GM12878 (cell line): ENCODE results near the gene PRPF6. TPM values are rescaled to one million over a fixed set of nuclear protein-coding genes. Genes with fewer than 3 reads are reported as not detected.
"Not testable (repeated sequence)": the region's sequence is repeated elsewhere in the genome, so short reads cannot be mapped to it uniquely, and the experiment has no call there.

Experiments
- ATAC-seq: fragments of 200-7000 bp; cut with Tn5 transposase; 3 replicates; pipeline ENCODE4 v1.9.1; 2020; ENCODE audit warnings: mild to moderate bottlenecking, moderate library complexity
- BruUV-seq: library from RNA; stranded (reverse); fragments of 400-500 nt; replicated peaks from 2 replicates; lab custom pipeline; 2021; lab: Mats Ljungman, UMichigan
- CTCF ChIA-PET: fragments of 300-600 bp; sonication (Branson Sonifier 250); formaldehyde crosslinking; extraction: SDS; loops from one replicate; lab custom pipeline; 2021; ENCODE audit warnings: inconsistent platforms; lab: Yijun Ruan, JAX
- POLR2A ChIA-PET: fragments of 350-600 bp; formaldehyde crosslinking; extraction: SDS; loops from one replicate; lab custom pipeline; 2021; ENCODE audit warnings: inconsistent platforms; lab: Charles Lee
- RAD21 ChIA-PET: fragments of 300-600 bp; sonication (Branson Sonifier 250); formaldehyde crosslinking; loops from one replicate; lab custom pipeline; 2023; ENCODE audit warnings: antibody characterized with exemption; ENCODE audit not compliant: unreplicated experiment; lab: Charles Lee
- SMC1A ChIA-PET: fragments of 300-600 bp; sonication (Branson Sonifier 250); formaldehyde crosslinking; loops from one replicate; lab custom pipeline; 2023; ENCODE audit not compliant: unreplicated experiment, uncharacterized antibody; lab: Charles Lee
- DNase-seq: peaks from one replicate; pipeline ENCODE4 v3.0.0-alpha.2; 2011; ENCODE audit warnings: low read depth, low spot score
- FAIRE-seq: peaks from 3 replicates; lab custom pipeline; 2011; peaks lifted over from hg19 to GRCh38; lab: Jason Lieb, UNC
- H2AFZ ChIP-seq: 2 replicates; pipeline ENCODE4 v1.6.0; 2011; ENCODE audit warnings: low read depth, low read length, control low read depth; ENCODE audit not compliant: control insufficient read depth
- H3K27ac ChIP-seq: 2 replicates; pipeline ENCODE4 v1.5.1; 2011; ENCODE audit warnings: control low read depth; ENCODE audit not compliant: control insufficient read depth, insufficient read depth
- H3K27me3 ChIP-seq, 2 experiments: replicated peaks in 1 of 2; 2 replicates each; pipeline versions ENCODE4 v1.6.0 to v1.6.1; 2011; ENCODE audit warnings: low read length in 1 of 2; ENCODE audit not compliant: control insufficient read depth in 2 of 2, insufficient read depth in 2 of 2
- H3K36me3 ChIP-seq, 2 experiments: 2 replicates each; pipeline ENCODE4 v1.5.1; 2011; ENCODE audit warnings: low read length in 1 of 2; ENCODE audit not compliant: control insufficient read depth in 2 of 2, insufficient read depth in 2 of 2
- H3K4me1 ChIP-seq: 2 replicates; pipeline ENCODE4 v1.6.1; 2011; ENCODE audit warnings: mild to moderate bottlenecking, low read length, moderate library complexity, mixed read lengths; ENCODE audit not compliant: control insufficient read depth, insufficient read depth
- H3K4me2 ChIP-seq: 2 replicates; pipeline ENCODE4 v1.6.0; 2011; ENCODE audit warnings: control low read depth; ENCODE audit not compliant: control insufficient read depth, insufficient read depth
- H3K4me3 ChIP-seq: fragments of 200-600 bp; sonication (generic); 2 replicates; pipeline ENCODE4 v1.5.1; 2016
- H3K79me2 ChIP-seq: 2 replicates; pipeline ENCODE4 v1.6.0; 2011; ENCODE audit warnings: low read length; ENCODE audit not compliant: control insufficient read depth, insufficient read depth
- H3K9ac ChIP-seq: 2 replicates; pipeline ENCODE4 v1.8.0; 2011; ENCODE audit warnings: low read length, control low read depth, mixed read lengths; ENCODE audit not compliant: control insufficient read depth, insufficient read depth
- H3K9me3 ChIP-seq: replicated peaks from 3 replicates; pipeline ENCODE4 v1.5.1; 2011; ENCODE audit warnings: mild to moderate bottlenecking, low read length; ENCODE audit not compliant: control insufficient read depth, insufficient read depth
- H4K20me1 ChIP-seq: 2 replicates; pipeline ENCODE4 v1.6.0; 2011; ENCODE audit not compliant: control insufficient read depth, insufficient read depth
- ATF7 ChIP-seq: fragments of 450-650 bp; IDR thresholded peaks from 2 replicates; pipeline ENCODE4 v1.6.1; 2016; ENCODE audit warnings: low read depth, mild to moderate bottlenecking
- FOS ChIP-seq: IDR thresholded peaks from 3 replicates; pipeline ENCODE4 v1.6.1; 2011; ENCODE audit warnings: borderline replicate concordance; ENCODE audit not compliant: insufficient read length; ENCODE audit errors: extremely low read depth
- WGBS: methylation state at CpG from one replicate; pipeline ENCODE4 v1.1.6; 2016; ENCODE audit warnings: low lambda C conversion rate; ENCODE audit not compliant: insufficient replicate concordance, insufficient coverage; ENCODE audit errors: missing lambda C conversion rate; 5-methylcytosine and 5-hydroxymethylcytosine counted together
- in situ Hi-C: fragments of 300-500 bp; cut with MboI; formaldehyde crosslinking; loops from 9 replicates; pipeline ENCODE4 v1.14.3; 2018; ENCODE audit warnings: mixed read lengths
- intact Hi-C: fragments of 100-400 bp; cut with micrococcal nuclease; formaldehyde crosslinking; loops from one replicate; pipeline ENCODE4 v1.14.2; 2022; ENCODE audit not compliant: unreplicated experiment
- polyA plus RNA-seq, 11 experiments: library from polyadenylated mRNA; depleted of rRNA in 4 of 11; unstranded in 6 of 11; stranded (reverse) in 5 of 11; fragments of >200 nt; fragmentation: Nextera tagmentation in 4 of 11; fragmentation: Illumina TruSeq in 1 of 11; extraction: Ambion mirVana in 4 of 11; extraction: Trizol in 1 of 11; gene quantifications; 1 replicate in 1 of 11; 2 replicates in 10 of 11; pipeline versions ENCODE4 v1.2.1 to v1.2.3, GENCODE V29; 2011 to 2016; ENCODE audit warnings: inconsistent platforms in 2 of 11, missing spikeins in 2 of 11, low read depth in 1 of 11
- total RNA-seq, 4 experiments: library from RNA; depleted of rRNA in 3 of 4; stranded (reverse); fragments of >200 nt in 3 of 4; fragmentation: Illumina TruSeq in 1 of 4; extraction: Trizol in 1 of 4; gene quantifications; 2 replicates each; pipeline versions ENCODE4 v1.2.1 to v1.2.3, GENCODE V29; 2013 to 2021

Gene PRPF6
- total and polyA plus RNA-seq, 10 of the 15 experiments (the other 5 are each of a cell fraction or from before 2014, with no cell fraction given), result 5.0 to 102 (median 71.3) TPM

- no peaks in the 10 kb centered on the region for H3K9me3 ChIP-seq
- ChIA-PET RAD21 (no interaction called here), CTCF (no interaction called here), SMC1A (no interaction called here), POLR2A (interaction anchor here (0.6 kb wide), 2 partner anchors 71 to 916 kb away, joined by 4 to 5 read pairs; no protein-coding TSS in a partner anchor)
- no peak overlapping the region for H3K9ac ChIP-seq
- peaks cover 11% of the 10 kb centered on the region for H3K4me1 ChIP-seq
- H3K79me2 ChIP-seq, result peaks cover 15% of the 10 kb centered on the region
- no peaks in the 10 kb centered on the region for H3K27me3 ChIP-seq
- no peak overlapping the region for H3K4me3 ChIP-seq
- ATAC-seq, result no peak
- DNase-seq, result no peak
- H2AFZ ChIP-seq, result no peak overlapping the region
- no peaks in the 10 kb centered on the region for H4K20me1 ChIP-seq
- no peak overlapping the region for H3K27ac ChIP-seq
- no TSS peak for BruUV-seq
- peaks cover 10 to 21% of the 10 kb centered on the region in 2 experiments; a peak in 3 of 4 replicates for H3K36me3 ChIP-seq
- no peak overlapping the region for H3K4me2 ChIP-seq
- in situ Hi-C loops, result no loop called here
- 73% methylated on average over 4 of the region's 5 CpGs for WGBS
- intact Hi-C loops, result loop anchor here (5.0 kb wide), 1 partner anchor 434 kb away; the partner anchor contains the start of gene PTK6
- TF ChIP-seq ATF7 (0 out of 2 replicates have a peak, but pooled peaks have one; percentile 24), FOS (no peak)
- FAIRE-seq, result no peak
These were observed 10.1 kb upstream of the PRPF6 start for GRCh38 chr20:63970714-63971431.

- H4K20me1 ChIP-seq, ATAC-seq, H3K9ac ChIP-seq, H2AFZ ChIP-seq, FAIRE-seq, BruUV-seq, H3K27me3 ChIP-seq, in situ Hi-C loops, DNase-seq, RAD21 ChIA-PET, SMC1A ChIA-PET, H3K4me3 ChIP-seq, H3K27ac ChIP-seq, H3K9me3 ChIP-seq, H3K4me2 ChIP-seq: not testable (repeated sequence)
- intact Hi-C loops, result loop anchor here (2.0 to 5.0 kb wide), 2 partner anchors 15 to 435 kb away; partner anchors contain the start of genes PTK6 and UCKL1
- POLR2A ChIA-PET, result interaction anchor here (0.6 kb wide), 2 partner anchors 70 to 917 kb away, joined by 4 to 5 read pairs; no protein-coding TSS in a partner anchor
- H3K36me3 ChIP-seq, result peaks cover 8 to 15% of the 10 kb centered on the region in 2 experiments; a peak in 3 of 4 replicates
- peaks cover 13% of the 10 kb centered on the region for H3K4me1 ChIP-seq
- WGBS, result 73% methylated on average over 10 of the region's 10 CpGs
- CTCF ChIA-PET, result interaction anchor here (0.7 to 3.2 kb wide), 2 partner anchors 9 to 15 kb away, joined by 5 to 12 read pairs; partner anchors contain the start of genes PRPF6 and UCKL1
- peaks cover 17% of the 10 kb centered on the region for H3K79me2 ChIP-seq
These were observed 9.0 kb upstream of the PRPF6 start for GRCh38 chr20:63971960-63972311.
